OCI-LY7 (cell line): ENCODE measurements around the gene KRT26.
"Not testable (repeated sequence)": the region's sequence is repeated elsewhere in the genome, so short reads cannot be mapped to it uniquely, and the experiment has no call there.

Experiments used
- CTCF ChIP-seq: fragments of 200-600 bp; sonication (generic); conservative IDR thresholded peaks from 2 replicates; pipeline ENCODE4 v1.5.1; 2014; ENCODE audit warnings: mild to moderate bottlenecking, antibody characterized with exemption, low read length, moderate library complexity, mixed read lengths
- EZH2phosphoT487 ChIP-seq: fragments of 200-600 bp; sonication (generic); IDR thresholded peaks from 2 replicates; pipeline ENCODE4 v1.6.1; 2018; ENCODE audit warnings: low read depth, borderline replicate concordance, mild to moderate bottlenecking, mixed run types, antibody characterized with exemption, low read length, moderate library complexity, mixed read lengths

GRCh38 chr17:40814657-40815056, 42.7 kb upstream of the KRT26 start:
- TF ChIP-seq CTCF, EZH2phosphoT487: not testable (repeated sequence)
